MM.1S (cell line): ENCODE measurements around the gene ISCA1.

Source experiments
- DNase-seq: peaks from one replicate; pipeline ENCODE4 v3.0.0-alpha.2; 2015
- H2AFZ ChIP-seq: fragments of 300-600 bp; sonication (generic); 2 replicates; pipeline ENCODE4 v1.6.0; 2016; ENCODE audit warnings: antibody characterized with exemption, low read length
- H3F3A ChIP-seq: fragments of 300-600 bp; sonication (generic); 2 replicates; pipeline ENCODE4 v1.6.1; 2016; ENCODE audit warnings: mild to moderate bottlenecking, antibody characterized with exemption, low read length, moderate library complexity, mixed read lengths; ENCODE audit not compliant: insufficient read depth
- H3K27ac ChIP-seq: fragments of 300-600 bp; sonication (generic); 2 replicates; pipeline ENCODE4 v1.5.1; 2016; ENCODE audit warnings: mild to moderate bottlenecking, low read length
- H3K27me3 ChIP-seq: fragments of 300-600 bp; sonication (generic); replicated peaks from 2 replicates; pipeline ENCODE4 v1.6.0; 2016; ENCODE audit warnings: low read length; ENCODE audit not compliant: insufficient read depth
- H3K36me3 ChIP-seq: fragments of 300-600 bp; sonication (generic); replicated peaks from 2 replicates; pipeline ENCODE4 v1.6.1; 2016; ENCODE audit warnings: mild to moderate bottlenecking, low read length, mixed read lengths; ENCODE audit not compliant: insufficient read depth
- H3K4me1 ChIP-seq: fragments of 300-600 bp; sonication (generic); 2 replicates; pipeline ENCODE4 v1.6.1; 2016; ENCODE audit warnings: low read length, mixed read lengths
- H3K4me2 ChIP-seq: fragments of 300-600 bp; sonication (generic); 2 replicates; pipeline ENCODE4 v1.6.0; 2016; ENCODE audit warnings: low read depth, low read length
- H3K4me3 ChIP-seq: fragments of 300-600 bp; sonication (generic); 2 replicates; pipeline ENCODE4 v1.5.1; 2016; ENCODE audit warnings: low read length, mixed read lengths
- H3K79me2 ChIP-seq: fragments of 300-600 bp; sonication (generic); 2 replicates; pipeline ENCODE4 v1.6.1; 2016; ENCODE audit warnings: mixed run types, low read length, mixed read lengths
- H3K9ac ChIP-seq: fragments of 300-600 bp; sonication (generic); 2 replicates; pipeline ENCODE4 v1.6.1; 2016; ENCODE audit warnings: low read length, mixed read lengths
- H3K9me2 ChIP-seq: fragments of 300-600 bp; sonication (generic); replicated peaks from 2 replicates; pipeline ENCODE4 v1.6.1; 2016; ENCODE audit warnings: mild to moderate bottlenecking, low read length, mixed read lengths; ENCODE audit not compliant: insufficient read depth
- H3K9me3 ChIP-seq: fragments of 300-600 bp; sonication (generic); replicated peaks from 2 replicates; pipeline ENCODE4 v1.6.1; 2016; ENCODE audit warnings: mild to moderate bottlenecking, low read length, mixed read lengths; ENCODE audit not compliant: insufficient read depth
- H4K20me1 ChIP-seq: fragments of 300-600 bp; sonication (generic); 2 replicates; pipeline ENCODE4 v1.6.1; 2016; ENCODE audit warnings: mild to moderate bottlenecking, low read length, moderate library complexity, mixed read lengths; ENCODE audit not compliant: insufficient read depth
- CTCF ChIP-seq: fragments of 300-600 bp; sonication (generic); IDR thresholded peaks from 2 replicates; pipeline ENCODE4 v1.5.1; 2016; ENCODE audit warnings: antibody characterized with exemption, low read length, mixed read lengths
- EZH2 ChIP-seq: fragments of 300-600 bp; sonication (generic); optimal IDR thresholded peaks from 2 replicates; pipeline ENCODE3; 2017; ENCODE audit warnings: low read depth, mild to moderate bottlenecking, antibody characterized with exemption, low read length, mixed read lengths
- EZH2phosphoT487 ChIP-seq: fragments of 300-600 bp; sonication (generic); IDR thresholded peaks from 2 replicates; pipeline ENCODE4 v1.6.1; 2018; ENCODE audit warnings: antibody characterized with exemption, low read length

ISCA1 gene

GRCh38 chr9:86282077-86282978 is at the start of gene ISCA1:
Gene ISCA1, minus strand, starts transcription at chr9:86282538. Its CDS starts 80 bp downstream, at chr9:86282458.
- no peaks in the 10 kb centered on the region for H3K36me3 ChIP-seq
- H4K20me1 ChIP-seq, result no peaks in the 10 kb centered on the region
- peaks cover 12% of the 10 kb centered on the region for H3K4me1 ChIP-seq
- H3K9ac ChIP-seq, result peak within 1 kb of the TSS; percentile 98
- TF ChIP-seq CTCF (no peak), EZH2 (no peak), EZH2phosphoT487 (no peak)
- peaks cover 9% of the 10 kb centered on the region for H3F3A ChIP-seq
- peak within 1 kb of the TSS; percentile 91 for H3K4me2 ChIP-seq
- peak within 1 kb of the TSS; percentile 95 for H3K27ac ChIP-seq
- peak within 1 kb of the TSS; percentile 89 for H2AFZ ChIP-seq
- no peaks in the 10 kb centered on the region for H3K27me3 ChIP-seq
- no peaks in the 10 kb centered on the region for H3K9me3 ChIP-seq
- peak; percentile 95 for DNase-seq
- H3K4me3 ChIP-seq, result peak within 1 kb of the TSS; percentile 89
- no peaks in the 10 kb centered on the region for H3K9me2 ChIP-seq
- H3K79me2 ChIP-seq, result peaks cover 46% of the 10 kb centered on the region

- Histone ChIP-seq H3K4me1 (no peaks in the 10 kb centered on the region), H3K27ac (no peak overlapping the region), H3K27me3 (no peaks in the 10 kb centered on the region), H2AFZ (no peak overlapping the region), H3K4me2 (no peak overlapping the region), H3K9me2 (no peaks in the 10 kb centered on the region), H3K36me3 (peaks cover 3% of the 10 kb centered on the region; the same call in 1 of the 2 replicates), H3F3A (no peaks in the 10 kb centered on the region), H3K79me2 (no peaks in the 10 kb centered on the region), H3K9ac (no peak overlapping the region), H4K20me1 (no peaks in the 10 kb centered on the region), H3K9me3 (no peaks in the 10 kb centered on the region), H3K4me3 (no peak overlapping the region)
- TF ChIP-seq CTCF (no peak), EZH2phosphoT487 (no peak), EZH2 (no peak)
- no peak for DNase-seq
Observed at GRCh38 chr9:86330186-86330585, 47.8 kb upstream of the ISCA1 start.

- H3K79me2 ChIP-seq, result no peaks in the 10 kb centered on the region
- H3K4me2 ChIP-seq, result no peak overlapping the region
- no peaks in the 10 kb centered on the region for H3F3A ChIP-seq
- TF ChIP-seq EZH2phosphoT487 (no peak), CTCF (no peak), EZH2 (no peak)
- no peak overlapping the region for H3K27ac ChIP-seq
- H3K4me3 ChIP-seq, result no peak overlapping the region
- no peak for DNase-seq
- no peaks in the 10 kb centered on the region for H3K4me1 ChIP-seq
- H3K9ac ChIP-seq, result no peak overlapping the region
- H2AFZ ChIP-seq, result no peak overlapping the region
- H3K9me2 ChIP-seq, result no peaks in the 10 kb centered on the region
- peaks cover 5% of the 10 kb centered on the region for H3K36me3 ChIP-seq
- H3K9me3 ChIP-seq, result no peaks in the 10 kb centered on the region
- no peaks in the 10 kb centered on the region for H3K27me3 ChIP-seq
- H4K20me1 ChIP-seq, result no peaks in the 10 kb centered on the region
Observed at GRCh38 chr9:86329649-86330048, 47.3 kb upstream of the ISCA1 start.
